NT2/D1 (cell line): Measurements from ENCODE around the gene ASS1.

Experiments used
- SUZ12 ChIP-seq: IDR thresholded peaks from 2 replicates; pipeline ENCODE4 v1.6.1; 2011; ENCODE audit not compliant: insufficient read length, insufficient read depth; ENCODE audit errors: extremely low read depth
- YY1 ChIP-seq: IDR thresholded peaks from 2 replicates; pipeline ENCODE4 v1.6.1; 2011; ENCODE audit not compliant: insufficient read length, insufficient read depth
- ZNF274 ChIP-seq: IDR thresholded peaks from 2 replicates; pipeline ENCODE4 v1.6.1; 2011; ENCODE audit warnings: mild to moderate bottlenecking, low read depth, low read length

DNA sequence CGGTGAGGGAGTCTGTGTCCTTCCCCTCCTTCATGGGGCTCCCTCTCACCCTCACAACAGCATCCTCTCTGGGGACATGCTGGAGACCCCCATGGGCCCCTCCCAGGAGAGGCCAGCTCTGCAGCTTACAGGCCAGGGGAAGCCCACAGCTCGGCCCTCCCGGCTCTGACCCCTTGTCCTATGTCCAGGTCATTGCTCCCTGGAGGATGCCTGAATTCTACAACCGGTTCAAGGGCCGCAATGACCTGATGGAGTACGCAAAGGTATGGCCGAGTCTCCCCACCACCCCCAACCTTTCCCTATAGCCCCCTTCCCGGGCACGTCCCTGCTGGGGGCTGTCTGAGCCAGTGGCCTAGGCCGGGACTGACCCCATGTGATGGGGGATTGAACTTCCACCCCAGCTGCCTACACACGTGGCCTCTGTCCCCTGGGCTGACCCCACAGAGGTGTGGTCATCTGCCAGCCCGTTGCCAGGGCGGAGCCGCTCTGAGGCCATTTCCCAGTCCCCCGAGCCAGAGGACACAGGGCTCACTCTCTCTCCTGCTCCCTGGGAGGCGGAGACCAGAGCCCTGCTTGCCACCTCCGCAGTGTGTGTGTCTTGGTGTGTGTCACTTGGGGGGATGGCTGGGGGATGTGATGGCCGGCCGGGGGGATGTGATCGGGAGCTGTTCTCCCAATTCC lies 21.9 kb downstream of the ASS1 start:
- no peak for TF ChIP-seq ZNF274
- no peak for TF ChIP-seq SUZ12
- TF ChIP-seq YY1: no peak
